Heart left ventricle (tissue), 16 donors: ENCODE data around the gene SRP68. TPM values are rescaled to one million over a fixed set of nuclear protein-coding genes. Genes with fewer than 3 reads are reported as not detected.

Experiments used
- ATAC-seq, 4 donors: fragments of 200-7000 bp; cut with Tn5 transposase; one replicate each; pipeline ENCODE4 v1.9.1; 2020 to 2022; ENCODE audit warnings: moderate library complexity in 4 of 4, mild to moderate bottlenecking in 3 of 4, moderate number of reproducible peaks in 1 of 4
- DNase-seq, 5 donors: peaks; one replicate each; pipeline ENCODE4 v3.0.0-alpha.2; 2020
- H3K27ac ChIP-seq, 12 donors: fragments of 200-600 bp; sonication (generic) in 4 of 12; one replicate each; pipeline versions ENCODE4 v1.5.0 to v1.8.0; 2016 to 2022; ENCODE audit warnings: mild to moderate bottlenecking in 2 of 12
- H3K27me3 ChIP-seq, 9 donors: fragments of 200-600 bp; sonication (generic) in 2 of 9; one replicate each; pipeline versions ENCODE4 v1.5.1 to v1.8.0; 2016 to 2022; ENCODE audit warnings: mild to moderate bottlenecking in 3 of 9
- H3K36me3 ChIP-seq, 9 donors: fragments of 200-600 bp; sonication (generic) in 2 of 9; one replicate each; pipeline versions ENCODE4 v1.5.0 to v1.8.0; 2018 to 2022; ENCODE audit warnings: mild to moderate bottlenecking in 2 of 9
- H3K4me1 ChIP-seq, 12 donors: fragments of 200-600 bp; sonication (generic) in 4 of 12; one replicate each; pipeline versions ENCODE4 v1.5.0 to v1.8.0; 2016 to 2022; ENCODE audit warnings: mild to moderate bottlenecking in 3 of 12
- H3K4me3 ChIP-seq, 12 donors: fragments of 200-600 bp; sonication (generic) in 4 of 12; one replicate each; pipeline versions ENCODE4 v1.5.0 to v1.8.0; 2017 to 2022; ENCODE audit warnings: mild to moderate bottlenecking in 9 of 12, moderate library complexity in 4 of 12
- H3K9me3 ChIP-seq, 12 donors: fragments of 200-600 bp; sonication (generic) in 4 of 12; one replicate each; pipeline versions ENCODE4 v1.5.0 to v1.8.0; 2016 to 2022; ENCODE audit warnings: mild to moderate bottlenecking in 1 of 12
- POLR2A ChIP-seq, 2 donors: fragments of 450-650 bp; IDR thresholded peaks; one replicate each; pipeline ENCODE4 v1.6.1; 2017; ENCODE audit warnings: antibody characterized with exemption in 2 of 2, mild to moderate bottlenecking in 2 of 2, moderate library complexity in 2 of 2
- WGBS, 4 donors: extraction: QIAGEN DNeasy Blood & Tissue Kit in 2 of 4; methylation state at CpG; one replicate each; pipeline versions ENCODE4 v1.1.5 to v1.1.7; 2013 to 2018; 5-methylcytosine and 5-hydroxymethylcytosine counted together
- intact Hi-C, 10 donors: fragments of 100-400 bp; cut with DNase I; formaldehyde crosslinking; loops; one replicate each; pipeline versions ENCODE4 v1.11.1 to v1.14.2; 2022
- polyA plus RNA-seq, 2 donors: library from polyadenylated mRNA; stranded (reverse); fragments of 200-250 nt; gene quantifications; one replicate each; pipeline ENCODE4 v1.2.3, GENCODE V29; 2013
- total RNA-seq, 9 donors: library from RNA; depleted of rRNA in 2 of 9; stranded (reverse); fragments of >200 nt in 2 of 9; fragmentation: NEBNext Ultra II Directional in 3 of 9; extraction: Animal tissue kit (Norgen Biotek cat#: 25700) in 3 of 9; gene quantifications; one replicate each; pipeline versions ENCODE4 v1.1.0 to v1.2.4, GENCODE V29; 2016 to 2023
- TF ChIP-seq, protein P1 (sequence below), 12 donors: fragments of 200-600 bp; sonication (generic) in 4 of 12; IDR thresholded peaks; one replicate each; pipeline versions ENCODE4 v1.5.0 to v1.8.0; 2018 to 2022; ENCODE audit warnings: antibody characterized with exemption in 12 of 12, mild to moderate bottlenecking in 5 of 12
- donor health status: ischemic (EF 13 %, LVEDD 7.1; RV severe dilation, severe dysfunction).
- donor health status: healthy with polysubstance abuse.
- donor health status: DM: no; HTN: yes; CAD: no.
- donor health status: DM: no; HTN: no; CAD: no.
- donor health status: ischemic (EF 25% LVEDD 6.9; RV normal size, moderate dysfunction).
- donor health status: ischemic (EF 25% LVEDD 5.7; RV mildly dilated, moderate dysfunction).
- donor health status: healthy.
- donor health status: DM: yes; HTN: yes; CAD: no.
- donor health status: ischemic (EF 35%, LVEDD 5.7; RV mildly dilated, moderate dysfunction).
- donor health status: nonischemic (EF 11% LVEDD 7.7; RV severe dilation, severe dysfunction).
- donor health status: DM: yes; HTN: yes; CAD: no.
- donor health status: PGD.
- donor health status: ischemic (EF 29% LVEDD 5.4; RV normal size, mild dysfunction).
- donor health status: nonischemic (EF 23%, LVEDD 6.1; RV moderate dilation, normal function).

The SRP68 gene
- total and polyA plus RNA-seq, 11 donors, result 26.8 to 80.0 (median 59.4) TPM

DNA sequence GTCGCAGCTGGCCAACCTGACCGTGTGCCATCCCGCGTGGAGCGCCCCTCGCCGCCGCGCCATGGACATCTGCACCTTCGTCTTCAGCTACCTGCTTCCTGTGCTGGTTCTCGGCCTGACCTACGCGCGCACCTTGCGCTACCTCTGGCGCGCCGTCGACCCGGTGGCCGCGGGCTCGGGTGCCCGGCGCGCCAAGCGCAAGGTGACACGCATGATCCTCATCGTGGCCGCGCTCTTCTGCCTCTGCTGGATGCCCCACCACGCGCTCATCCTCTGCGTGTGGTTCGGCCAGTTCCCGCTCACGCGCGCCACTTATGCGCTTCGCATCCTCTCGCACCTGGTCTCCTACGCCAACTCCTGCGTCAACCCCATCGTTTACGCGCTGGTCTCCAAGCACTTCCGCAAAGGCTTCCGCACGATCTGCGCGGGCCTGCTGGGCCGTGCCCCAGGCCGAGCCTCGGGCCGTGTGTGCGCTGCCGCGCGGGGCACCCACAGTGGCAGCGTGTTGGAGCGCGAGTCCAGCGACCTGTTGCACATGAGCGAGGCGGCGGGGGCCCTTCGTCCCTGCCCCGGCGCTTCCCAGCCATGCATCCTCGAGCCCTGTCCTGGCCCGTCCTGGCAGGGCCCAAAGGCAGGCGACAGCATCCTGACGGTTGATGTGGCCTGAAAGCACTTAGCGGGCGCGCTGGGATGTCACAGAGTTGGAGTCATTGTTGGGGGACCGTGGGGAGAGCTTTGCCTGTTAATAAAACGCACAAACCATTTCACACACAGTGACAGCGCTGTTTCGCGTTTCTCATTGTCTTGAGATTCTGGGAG, 4.7 kb upstream of the SRP68 start:
- H3K36me3 ChIP-seq, result no peaks in the 10 kb centered on the region
- peak overlapping the region in 4 of 12 donors; percentile 4 to 33 (median 12) for H3K4me3 ChIP-seq
- peaks cover 31 to 68% (median 55%) of the 10 kb centered on the region in 9 donors for H3K27me3 ChIP-seq
- peaks cover 0 to 56% (median 33%) of the 10 kb centered on the region in 12 donors for H3K4me1 ChIP-seq
- H3K27ac ChIP-seq, result no peak overlapping the region
- DNase-seq, result no peak
- intact Hi-C loops, result loop anchor here in 1 of 10 donors (10.0 kb wide), 1 partner anchor 132 kb away; the partner anchor contains the start of gene FBF1
- TF ChIP-seq, protein P1, sequence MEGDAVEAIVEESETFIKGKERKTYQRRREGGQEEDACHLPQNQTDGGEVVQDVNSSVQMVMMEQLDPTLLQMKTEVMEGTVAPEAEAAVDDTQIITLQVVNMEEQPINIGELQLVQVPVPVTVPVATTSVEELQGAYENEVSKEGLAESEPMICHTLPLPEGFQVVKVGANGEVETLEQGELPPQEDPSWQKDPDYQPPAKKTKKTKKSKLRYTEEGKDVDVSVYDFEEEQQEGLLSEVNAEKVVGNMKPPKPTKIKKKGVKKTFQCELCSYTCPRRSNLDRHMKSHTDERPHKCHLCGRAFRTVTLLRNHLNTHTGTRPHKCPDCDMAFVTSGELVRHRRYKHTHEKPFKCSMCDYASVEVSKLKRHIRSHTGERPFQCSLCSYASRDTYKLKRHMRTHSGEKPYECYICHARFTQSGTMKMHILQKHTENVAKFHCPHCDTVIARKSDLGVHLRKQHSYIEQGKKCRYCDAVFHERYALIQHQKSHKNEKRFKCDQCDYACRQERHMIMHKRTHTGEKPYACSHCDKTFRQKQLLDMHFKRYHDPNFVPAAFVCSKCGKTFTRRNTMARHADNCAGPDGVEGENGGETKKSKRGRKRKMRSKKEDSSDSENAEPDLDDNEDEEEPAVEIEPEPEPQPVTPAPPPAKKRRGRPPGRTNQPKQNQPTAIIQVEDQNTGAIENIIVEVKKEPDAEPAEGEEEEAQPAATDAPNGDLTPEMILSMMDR (IDR thresholded peaks at IDR 0.05), result no peak
- no peaks in the 10 kb centered on the region for H3K9me3 ChIP-seq
- 5 to 9% (median 6%) methylated on average over 42 to 82 of the region's 82 CpGs for WGBS, 4 donors
- ATAC-seq, result no peak

DNA sequence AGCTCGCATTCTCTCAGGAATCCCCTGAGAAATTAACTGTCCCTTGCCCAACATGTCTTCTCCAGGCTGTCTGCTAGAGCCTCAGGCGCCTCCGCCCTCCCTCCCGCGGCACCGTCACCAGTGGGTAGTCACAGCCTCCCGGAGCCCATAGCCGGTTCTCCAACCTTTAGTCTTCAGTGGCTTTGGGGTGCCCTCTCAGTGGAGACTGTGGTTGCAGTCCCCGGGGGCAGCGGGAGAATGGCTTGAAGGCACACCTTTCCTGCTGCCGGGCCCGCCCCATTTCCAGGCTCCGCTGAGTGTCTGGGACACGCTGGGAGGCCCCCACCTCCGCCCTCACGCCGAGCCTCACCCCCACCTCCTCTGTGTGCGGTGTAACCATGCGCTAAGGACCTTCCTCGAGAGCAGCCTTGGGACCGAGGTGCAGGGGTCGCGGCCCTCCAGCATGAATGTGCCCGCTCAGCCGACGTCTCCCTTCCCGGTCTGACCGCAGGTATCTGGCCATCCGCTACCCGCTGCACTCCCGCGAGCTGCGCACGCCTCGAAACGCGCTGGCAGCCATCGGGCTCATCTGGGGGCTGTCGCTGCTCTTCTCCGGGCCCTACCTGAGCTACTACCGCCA, 3.9 kb upstream of the SRP68 start:
- no peak for ATAC-seq
- Histone ChIP-seq H3K27ac (no peak overlapping the region), H3K36me3 (no peaks in the 10 kb centered on the region), H3K9me3 (no peaks in the 10 kb centered on the region), H3K4me3 (peak overlapping the region in 3 of 12 donors; percentile 4 to 33 (median 5)), H3K27me3 (peaks cover 31 to 68% (median 55%) of the 10 kb centered on the region in 9 donors), H3K4me1 (peaks cover 3 to 62% (median 37%) of the 10 kb centered on the region in 12 donors)
- 4 to 6% (median 4%) methylated on average over 27 to 41 of the region's 41 CpGs for WGBS, 4 donors
- DNase-seq, result no peak
- TF ChIP-seq, protein P1 (IDR thresholded peaks at IDR 0.05), result no peak
- no peak for TF ChIP-seq POLR2A (IDR thresholded peaks at IDR 0.05)
- intact Hi-C loops, result loop anchor here in 1 of 10 donors (10.0 kb wide), 1 partner anchor 131 kb away; the partner anchor contains the start of gene FBF1

DNA sequence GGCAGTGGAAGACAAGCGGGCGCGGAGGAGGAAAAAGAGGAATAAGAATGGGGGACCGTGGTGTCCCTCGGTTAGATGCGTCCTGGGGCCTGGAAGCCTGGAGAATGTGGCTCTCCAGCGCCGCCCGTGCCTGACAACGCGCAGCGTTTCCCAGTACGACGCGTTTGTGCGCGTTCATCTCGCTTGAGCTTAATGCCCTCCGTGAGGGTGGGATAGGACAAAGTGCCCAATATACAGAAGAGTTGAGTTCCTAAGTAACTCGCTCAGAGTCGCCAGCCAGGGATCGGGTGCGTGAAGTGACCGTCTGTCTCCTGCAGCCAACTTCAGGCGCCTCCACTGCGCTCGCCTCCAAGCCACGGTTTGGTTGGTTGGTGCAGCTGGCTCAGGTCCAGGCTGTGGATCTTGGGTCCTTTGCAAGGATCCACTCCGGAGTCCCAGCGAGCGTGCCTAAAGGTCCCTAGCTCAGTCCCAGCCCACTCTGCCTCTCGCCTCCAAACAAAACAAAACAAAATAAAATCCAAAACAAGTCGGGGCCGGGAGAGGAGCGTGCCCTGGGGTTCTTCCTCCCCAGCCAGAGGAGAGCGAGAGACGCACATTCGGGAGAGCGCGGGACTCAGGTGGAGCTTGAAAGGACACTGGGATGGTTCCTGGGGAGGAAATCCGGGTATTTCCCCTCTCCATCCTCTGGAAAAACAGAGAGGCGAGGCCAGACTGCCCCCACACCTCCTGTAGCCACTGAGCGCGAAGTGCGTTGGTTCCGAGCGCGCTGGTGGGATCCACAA, 3.2 kb upstream of the SRP68 start:
- 2 to 5% (median 3%) methylated on average over 47 to 48 of the region's 48 CpGs for WGBS, 4 donors
- H3K4me3 ChIP-seq, result peak overlapping the region in 6 of 12 donors; percentile 5 to 25 (median 18)
- no peaks in the 10 kb centered on the region for H3K9me3 ChIP-seq
- no peak overlapping the region for H3K27ac ChIP-seq
- H3K36me3 ChIP-seq, result no peaks in the 10 kb centered on the region
- intact Hi-C loops, result loop anchor here in 2 of 10 donors (2.0 to 10.0 kb wide), 2 partner anchors 15 to 131 kb away; partner anchors contain the start of gene FBF1 (in 1 of the 2)
- H3K4me1 ChIP-seq, result peaks cover 3 to 67% (median 44%) of the 10 kb centered on the region in 12 donors
- TF ChIP-seq POLR2A (IDR thresholded peaks at IDR 0.05), result no peak
- TF ChIP-seq, protein P1 (IDR thresholded peaks at IDR 0.05), result peak in 2 of 12 donors; percentile 12 to 28
- DNase-seq, result no peak
- no peak for ATAC-seq
- peaks cover 31 to 68% (median 55%) of the 10 kb centered on the region in 9 donors for H3K27me3 ChIP-seq
